ENCODE data around the gene ACTN4.

ACTN4 gene

GRCh38 chr19:38661136-38661535 is 13.7 kb downstream of the ACTN4 start:
- DNase-seq (ENCODE audit: low read depth): no peak

- no peak for DNase-seq (ENCODE audit: low read depth)
Measured at GRCh38 chr19:38661996-38662395, 14.5 kb downstream of the ACTN4 start.

- no peak for DNase-seq (ENCODE audit: low read depth)
Measured at GRCh38 chr19:38662537-38663155, 15.2 kb downstream of the ACTN4 start.

GRCh38 chr19:38663156-38663651 is 15.8 kb downstream of the ACTN4 start:
- DNase-seq (ENCODE audit: low read depth): no peak

- DNase-seq (ENCODE audit: low read depth): no peak
Measured at GRCh38 chr19:38663957-38664502, 16.6 kb downstream of the ACTN4 start.

GRCh38 chr19:38664503-38665211 is 17.2 kb downstream of the ACTN4 start:
- DNase-seq (ENCODE audit: low read depth): no peak

GRCh38 chr19:38665219-38665931 is 17.9 kb downstream of the ACTN4 start:
- DNase-seq (ENCODE audit: low read depth): no peak

- no peak for DNase-seq (ENCODE audit: low read depth)
Measured at GRCh38 chr19:38665950-38666662, 18.7 kb downstream of the ACTN4 start.

GRCh38 chr19:38666663-38667511 is 19.4 kb downstream of the ACTN4 start:
- DNase-seq (ENCODE audit: low read depth): no peak

GRCh38 chr19:38667661-38668171 is 20.3 kb downstream of the ACTN4 start:
- DNase-seq (ENCODE audit: low read depth): no peak

- no peak for DNase-seq (ENCODE audit: low read depth)
Measured at GRCh38 chr19:38669552-38669951, 22.1 kb downstream of the ACTN4 start.

GRCh38 chr19:38670921-38671398 is 23.5 kb downstream of the ACTN4 start:
- DNase-seq (ENCODE audit: low read depth): no peak

- no peak for DNase-seq (ENCODE audit: low read depth)
Measured at GRCh38 chr19:38671654-38672053, 24.2 kb downstream of the ACTN4 start.

GRCh38 chr19:38673030-38673429 is 25.6 kb downstream of the ACTN4 start:
- no peak for DNase-seq (ENCODE audit: low read depth)

GRCh38 chr19:38674388-38675171 is 27.1 kb downstream of the ACTN4 start:
- DNase-seq (ENCODE audit: low read depth): no peak

- DNase-seq (ENCODE audit: low read depth): no peak
Measured at GRCh38 chr19:38675611-38676010, 28.2 kb downstream of the ACTN4 start.

- DNase-seq (ENCODE audit: low read depth): no peak
Measured at GRCh38 chr19:38676023-38676877, 28.8 kb downstream of the ACTN4 start.

- no peak for DNase-seq (ENCODE audit: low read depth)
Measured at GRCh38 chr19:38676878-38677646, 29.6 kb downstream of the ACTN4 start.
